ENCODE measurements around the gene SYT2.

Gene SYT2

DNA sequence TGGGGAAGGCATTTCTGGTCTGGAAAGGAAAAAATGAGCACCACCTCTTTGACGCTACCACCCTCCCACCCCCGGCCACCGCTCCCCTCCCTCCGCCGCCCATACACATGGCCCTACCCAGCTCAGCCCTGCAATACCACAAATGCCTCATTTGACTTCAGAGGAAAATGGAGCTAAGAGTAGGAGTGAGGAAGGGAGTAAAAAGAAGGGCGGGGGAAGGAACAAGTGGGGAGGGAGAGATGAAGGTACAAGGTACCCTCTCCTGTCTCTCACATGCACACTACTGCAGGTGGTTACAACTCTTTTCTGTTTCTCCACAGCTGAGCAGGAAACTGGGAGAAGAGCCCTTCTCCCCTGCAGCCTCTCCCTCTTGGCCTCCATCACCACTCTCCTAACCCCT lies 7.1 kb downstream of the SYT2 start:
- DNase-seq, result no peak

- no peak for DNase-seq
These were observed 8.2 kb downstream of the SYT2 start for GRCh38 chr1:202702088-202702487.

DNA sequence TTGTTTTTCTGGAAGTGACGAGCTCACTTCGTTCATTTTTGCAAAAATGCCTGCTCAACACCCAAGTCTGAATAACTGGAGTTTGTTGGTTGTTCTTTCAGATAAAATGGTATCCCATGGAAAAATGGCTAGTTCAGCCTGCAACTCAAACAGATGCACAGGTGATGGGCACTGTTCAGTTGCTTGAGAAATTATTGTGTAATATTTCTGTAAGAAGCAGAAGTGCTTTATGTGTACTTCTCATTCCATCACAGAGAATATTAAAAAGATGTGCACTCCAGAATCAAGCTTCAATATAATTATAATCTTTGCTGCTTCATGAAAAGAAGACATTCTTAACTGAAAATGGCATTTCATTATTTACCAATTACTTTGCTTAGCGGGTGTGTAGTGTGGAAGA lies 9.1 kb downstream of the SYT2 start:
- DNase-seq, result no peak

DNA sequence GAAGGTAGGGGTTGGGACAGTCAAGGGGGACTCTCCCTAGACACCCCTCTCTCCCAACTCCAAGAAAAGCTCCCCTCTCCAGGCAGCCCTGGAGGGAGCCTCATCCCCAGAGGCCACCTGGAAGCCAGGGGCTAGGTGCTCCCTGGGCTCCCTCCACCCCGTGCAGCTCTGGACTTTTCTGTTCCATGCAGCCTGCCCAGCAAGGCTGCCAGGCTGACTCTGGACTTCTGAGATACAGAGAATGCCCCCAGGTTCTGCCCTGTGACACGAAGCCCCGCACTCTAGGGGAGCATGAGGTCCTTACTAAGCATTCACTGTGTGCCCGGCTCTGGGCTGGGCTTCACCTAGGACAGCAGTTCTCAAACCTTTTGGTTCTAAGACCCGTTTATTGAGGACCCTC lies 10.2 kb downstream of the SYT2 start:
- no peak for DNase-seq

DNA sequence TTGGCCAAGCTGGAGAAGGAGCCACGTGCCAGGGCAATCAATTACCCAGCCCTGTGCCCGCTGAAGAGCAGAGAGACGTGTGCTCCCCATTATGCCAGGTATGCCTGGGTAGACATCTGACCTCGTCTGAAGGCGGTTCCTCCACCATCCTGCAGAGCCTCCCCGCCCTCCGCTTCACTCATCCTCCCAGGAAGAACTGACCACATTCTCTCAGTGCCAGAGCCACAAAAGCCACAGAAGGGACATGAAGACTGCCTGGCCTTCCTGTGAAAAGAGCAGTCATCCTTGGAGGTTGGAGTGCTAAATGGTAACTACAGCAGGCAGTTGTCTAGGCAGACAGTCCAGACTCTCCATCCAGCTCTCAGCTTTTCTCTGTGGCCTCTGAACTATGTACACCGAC lies 12.0 kb downstream of the SYT2 start:
- DNase-seq, result no peak

DNA sequence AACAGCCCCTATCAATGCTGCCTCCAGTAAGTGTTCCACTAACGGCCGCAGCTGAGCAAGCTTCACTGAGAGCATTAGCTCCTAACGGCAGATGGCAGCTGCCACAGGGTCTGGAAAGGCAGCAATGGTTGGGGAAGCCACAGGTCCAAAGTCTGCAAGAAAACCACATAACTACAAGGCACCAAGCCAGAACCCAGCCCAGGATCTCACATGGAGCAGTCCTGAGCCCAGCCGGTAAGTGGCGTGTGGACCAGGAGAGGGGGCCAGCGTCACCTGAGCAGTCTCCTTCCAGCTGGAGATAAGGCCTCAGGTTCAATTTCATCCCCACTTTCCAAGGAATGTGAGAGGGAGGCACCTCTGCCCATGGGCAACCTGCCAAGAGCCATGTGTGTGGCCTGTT lies 13.2 kb downstream of the SYT2 start:
- DNase-seq, result no peak

- DNase-seq, result no peak
These were observed 15.9 kb downstream of the SYT2 start for GRCh38 chr1:202694314-202694713.

DNA sequence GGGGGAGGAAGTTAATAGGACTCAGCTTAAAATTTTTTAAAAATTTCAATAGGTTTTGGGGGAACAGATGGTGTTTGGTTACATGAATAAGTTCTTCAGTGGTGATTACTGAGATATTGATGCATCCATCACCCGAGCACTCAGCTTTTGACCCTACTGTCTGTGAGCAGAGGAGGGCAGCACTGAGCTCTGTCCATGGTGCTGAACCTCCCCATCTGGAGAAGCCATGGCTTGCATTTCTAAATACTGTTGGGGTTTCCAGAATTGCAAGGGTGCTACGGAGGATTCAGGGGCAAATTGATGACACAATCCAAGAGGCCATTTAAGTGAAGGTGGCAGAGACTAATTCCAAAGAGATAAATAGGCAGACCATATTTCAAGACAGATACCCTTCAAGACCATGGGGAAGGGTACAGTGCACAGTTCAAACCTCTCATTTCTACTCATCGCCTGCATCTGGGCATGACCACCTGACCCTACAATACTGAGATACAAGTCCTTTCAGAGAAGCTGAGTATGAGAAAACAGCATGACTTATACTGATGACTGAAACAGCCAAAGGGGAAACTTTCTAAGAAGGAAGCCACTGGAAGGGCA lies 17.2 kb downstream of the SYT2 start:
- peak; percentile 56 to 66 for DNase-seq

DNA sequence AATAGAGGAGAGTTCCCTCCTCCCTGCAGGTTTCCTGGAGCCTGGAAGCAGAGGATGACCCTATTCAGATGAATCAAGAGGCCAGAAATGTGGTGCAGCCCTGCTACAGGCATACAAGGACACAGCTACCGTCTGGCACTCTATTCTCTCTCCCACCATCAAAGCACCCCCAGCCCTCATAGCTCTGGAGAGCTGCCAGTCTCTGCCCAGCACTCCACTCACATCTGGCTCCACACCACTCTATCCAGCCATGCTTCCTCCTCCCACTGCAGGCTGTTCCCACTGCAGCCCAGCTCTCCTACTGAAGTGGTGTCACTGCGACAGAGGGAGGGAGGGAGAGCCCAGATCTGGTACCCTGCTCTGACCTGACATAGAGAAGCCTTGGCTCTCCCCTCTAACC lies 18.4 kb downstream of the SYT2 start:
- no peak for DNase-seq

GRCh38 chr1:202689493-202690342 lies 20.5 kb downstream of the SYT2 start:
- no peak for DNase-seq

- no peak for DNase-seq
These were observed 21.2 kb downstream of the SYT2 start for GRCh38 chr1:202689082-202689481.

- no peak for DNase-seq
These were observed 21.9 kb downstream of the SYT2 start for GRCh38 chr1:202688401-202688800.

DNA sequence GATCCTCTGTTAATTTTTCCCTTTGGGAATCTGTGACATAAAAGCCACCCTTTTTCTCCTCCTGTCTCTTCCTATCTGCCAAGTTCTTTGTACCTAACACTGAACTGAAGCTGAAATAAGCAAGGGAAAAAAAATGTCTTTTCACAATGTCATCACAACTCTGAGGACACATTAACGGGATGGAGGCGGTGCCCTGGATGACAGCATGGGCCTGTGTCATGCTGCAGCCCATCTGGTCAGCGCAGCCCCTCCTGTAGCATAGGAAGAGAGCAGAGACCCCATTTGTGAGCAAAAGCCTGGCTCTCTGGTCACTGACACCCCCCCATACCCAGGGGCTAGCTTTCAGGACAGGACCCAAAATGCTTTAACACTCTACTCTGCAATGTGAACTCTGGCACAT lies 22.5 kb downstream of the SYT2 start:
- DNase-seq, result no peak

- no peak for DNase-seq
These were observed 22.9 kb downstream of the SYT2 start for GRCh38 chr1:202687370-202687769.

GRCh38 chr1:202685641-202686040 lies 24.6 kb downstream of the SYT2 start:
- DNase-seq, result no peak

DNA sequence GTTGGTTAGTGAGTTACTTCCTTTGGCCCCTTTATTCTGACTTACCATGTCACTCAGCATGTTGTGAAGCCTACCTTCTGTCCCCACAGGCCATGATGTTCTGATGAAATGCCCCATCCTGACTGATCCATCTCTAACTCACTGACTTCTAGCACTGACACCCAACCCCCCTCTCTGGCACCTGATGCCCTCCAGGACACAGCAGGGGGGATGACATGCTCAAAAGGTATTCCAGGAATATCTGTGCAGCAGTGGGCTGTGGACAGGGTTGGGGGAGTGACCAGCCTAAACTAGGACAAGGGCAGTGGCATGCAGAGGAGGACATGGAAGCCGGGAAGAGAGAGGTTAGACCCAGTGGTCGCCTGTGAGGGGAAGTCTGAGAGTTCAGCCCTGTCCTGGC lies 25.5 kb downstream of the SYT2 start:
- DNase-seq, result no peak

DNA sequence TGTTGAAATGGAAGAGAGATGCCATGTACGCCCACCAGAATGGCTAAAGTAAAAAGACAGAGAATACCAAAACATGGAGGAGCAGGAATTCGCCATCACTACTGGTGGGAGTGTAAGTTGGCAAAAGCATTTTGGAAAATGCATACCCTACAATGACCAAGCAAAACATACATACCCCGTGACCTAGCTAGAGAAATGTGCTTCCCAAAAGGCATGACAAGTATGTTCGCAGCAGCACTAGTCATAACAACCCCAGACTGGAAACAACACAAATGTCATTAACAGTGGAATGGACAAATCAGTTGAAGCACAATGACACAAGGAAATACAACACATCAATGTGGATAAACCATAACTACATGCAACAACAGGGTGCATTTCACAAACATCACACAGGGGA lies 27.2 kb downstream of the SYT2 start:
- no peak for DNase-seq

DNA sequence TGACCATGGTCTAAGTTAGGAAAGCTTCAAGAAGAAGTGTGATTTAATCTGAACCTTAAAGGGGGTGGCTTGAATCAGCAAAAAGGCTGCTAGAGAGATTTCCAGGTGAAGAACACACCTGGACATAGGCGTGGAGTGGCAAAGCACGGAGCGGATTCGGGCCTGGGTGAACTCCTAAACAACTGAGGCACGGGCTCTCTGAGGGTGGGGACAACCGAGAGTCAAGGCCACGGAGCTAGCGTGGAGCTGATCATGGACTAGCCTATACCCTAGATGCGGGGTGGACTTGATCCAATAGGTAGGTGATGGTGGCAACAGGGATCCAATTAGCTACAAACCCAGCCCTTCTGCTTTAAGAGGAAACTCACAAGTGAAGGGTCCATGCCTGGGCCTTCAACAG lies 27.8 kb downstream of the SYT2 start:
- DNase-seq, result no peak

- DNase-seq, result no peak
These were observed 28.4 kb downstream of the SYT2 start for GRCh38 chr1:202681736-202682420.

- no peak for DNase-seq
These were observed 29.5 kb downstream of the SYT2 start for GRCh38 chr1:202680586-202681352.

- DNase-seq, result no peak
These were observed 30.7 kb downstream of the SYT2 start for GRCh38 chr1:202679406-202680177.

DNA sequence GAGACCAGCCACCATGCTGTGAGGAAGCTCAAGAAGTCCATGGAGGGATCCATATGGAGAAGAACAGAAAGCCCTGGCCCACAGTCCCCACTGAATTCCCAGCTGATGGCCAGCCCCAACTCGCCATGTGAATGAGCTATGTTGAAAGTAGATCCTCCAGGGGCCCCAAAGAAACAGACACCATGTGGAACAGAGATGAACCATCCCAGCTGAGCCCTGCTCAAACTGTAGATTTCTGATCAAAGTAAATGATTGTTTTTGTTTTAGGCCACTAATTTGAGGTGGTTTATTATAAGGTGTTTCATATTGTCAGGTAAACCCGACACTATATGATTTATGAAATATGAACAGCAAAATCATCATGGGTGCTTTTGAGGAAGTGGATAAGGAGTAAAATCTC lies 32.8 kb downstream of the SYT2 start:
- no peak for DNase-seq

DNA sequence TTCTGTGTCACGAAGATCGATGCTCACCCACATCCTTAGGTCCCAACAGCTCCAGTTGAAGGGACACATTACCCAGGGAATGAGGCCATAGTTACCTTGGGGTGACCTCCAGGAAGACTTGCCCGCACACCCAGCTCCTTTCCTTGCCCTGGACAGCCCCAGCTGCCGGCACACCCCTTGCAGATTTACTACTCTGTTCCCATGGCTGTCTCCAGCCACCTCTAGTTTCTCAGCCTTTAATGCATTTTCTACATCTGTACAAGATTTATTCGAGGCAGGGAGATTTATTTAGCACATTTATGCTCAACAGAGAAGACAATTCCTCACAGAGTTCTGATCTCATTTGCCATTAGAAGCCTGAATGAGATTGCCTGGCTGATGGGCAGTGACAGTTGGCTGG lies 36.7 kb downstream of the SYT2 start:
- DNase-seq, result no peak
